Left cardiac atrium (tissue), 4 donors: ENCODE results near the gene EHD3. TPM values are rescaled to one million over a fixed set of nuclear protein-coding genes. Genes with fewer than 3 reads are reported as not detected.
"Not testable (repeated sequence)": the region's sequence is repeated elsewhere in the genome, so short reads cannot be mapped to it uniquely, and the experiment has no call there.

Source experiments
- ATAC-seq, 2 donors: fragments of 200-7000 bp; cut with Tn5 transposase; one replicate each; pipeline ENCODE4 v1.9.1; 2020; ENCODE audit warnings: mild to moderate bottlenecking in 2 of 2, moderate library complexity in 2 of 2
- DNase-seq: peaks from one replicate; pipeline ENCODE4 v3.0.0-alpha.2; 2020
- intact Hi-C, 2 donors: fragments of 100-400 bp; cut with DNase I; formaldehyde crosslinking; loops; one replicate each; pipeline versions ENCODE4 v1.14.1 to v1.15.1; 2022 to 2023
- total RNA-seq, 2 donors: library from RNA; stranded (reverse); fragmentation: NEBNext Ultra II Directional; extraction: Animal tissue kit (Norgen Biotek cat#: 25700); gene quantifications; one replicate each; pipeline ENCODE4 v1.2.1, GENCODE V29; 2021
- donor health status: DM: no; HTN: yes; CAD: no.
- donor health status: DM: no; HTN: yes; CAD: no; lungs with severe emphysema.
- donor health status: DM: yes; HTN: yes; CAD: no.
- donor health status: Dilated cardiomyopathy.

Gene EHD3
- total RNA-seq, 2 donors from 2014 or later, result 8.1 to 11.7 TPM

DNA sequence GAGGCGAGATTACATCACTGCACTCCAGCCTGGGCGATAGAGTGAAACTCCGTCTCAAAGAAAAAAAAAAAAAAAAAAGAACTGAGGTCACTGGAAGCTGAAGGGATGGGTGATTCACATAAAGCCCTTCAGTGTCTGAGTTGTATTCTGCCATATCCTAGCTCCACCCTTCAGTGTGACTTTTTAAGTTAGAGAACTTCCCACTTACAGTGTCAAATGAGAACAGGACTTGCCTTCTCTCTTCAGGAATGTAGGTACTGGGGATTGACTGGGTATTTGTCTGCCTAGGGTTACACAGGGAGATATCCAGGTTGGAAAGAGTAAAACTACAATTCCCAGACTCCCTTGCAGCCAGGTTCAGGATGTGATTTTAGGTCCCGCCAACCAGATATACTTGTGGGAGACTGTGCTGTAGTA, 37.9 kb downstream of the EHD3 start:
- ATAC-seq (no peak), DNase-seq (no peak)
- intact Hi-C loops, result no loop called here

GRCh38 chr2:31274401-31275075, 40.6 kb downstream of the EHD3 start:
- ATAC-seq, result peak in 1 of 2 donors; percentile 22
- no peak for DNase-seq
- intact Hi-C loops, result no loop called here

GRCh38 chr2:31275976-31276375, 42.0 kb downstream of the EHD3 start:
- intact Hi-C loops, result no loop called here
- peak; percentile 55 for DNase-seq
- ATAC-seq, result peak; percentile 74

GRCh38 chr2:31277621-31278020, 43.7 kb downstream of the EHD3 start:
- intact Hi-C loops, result no loop called here
- DNase-seq (no peak), ATAC-seq (no peak)

- ATAC-seq, result no peak
- intact Hi-C loops, result no loop called here
Observed at GRCh38 chr2:31282634-31283033, 48.7 kb downstream of the EHD3 start.

DNA sequence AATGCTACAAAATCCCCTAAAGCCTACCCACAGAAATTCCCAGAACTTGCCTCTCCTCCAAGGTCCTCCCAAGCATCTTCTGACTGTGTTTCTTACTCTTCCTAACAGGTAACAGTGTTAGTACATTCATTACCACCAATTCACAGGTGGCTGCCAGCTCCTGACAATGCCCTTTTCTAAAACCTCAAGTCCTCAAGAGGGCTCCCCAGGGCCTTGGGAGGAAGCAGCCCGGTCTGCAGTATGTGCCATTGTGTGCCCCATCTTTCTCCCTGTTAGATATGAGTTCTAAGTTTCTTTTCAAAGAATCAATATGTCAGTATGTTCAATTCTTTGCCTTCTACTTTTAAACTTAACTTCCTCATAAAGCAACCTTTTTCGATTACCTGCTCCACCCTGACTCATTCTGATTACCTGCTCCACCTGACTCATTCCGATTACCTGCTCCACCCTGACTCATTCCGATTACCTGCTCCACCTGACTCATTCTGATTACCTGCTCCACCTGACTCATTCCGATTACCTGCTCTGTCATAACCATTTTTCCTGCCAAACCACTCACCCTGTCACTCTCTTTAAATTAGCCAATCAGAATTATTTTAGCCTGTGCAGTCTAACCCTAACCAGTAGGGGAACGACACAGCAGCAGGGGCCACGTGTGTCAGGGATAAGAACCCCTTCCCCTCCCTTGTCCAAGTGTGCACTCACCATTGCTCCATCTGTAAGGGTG, 49.4 kb downstream of the EHD3 start:
- intact Hi-C loops, DNase-seq, ATAC-seq: not testable (repeated sequence)

More at GRCh38 chr2:31282634-31283033, 48.7 kb downstream of the EHD3 start:
- no peak for DNase-seq

GRCh38 chr2:31284107-31284506, 50.2 kb downstream of the EHD3 start:
- intact Hi-C loops, result no loop called here
- no peak for ATAC-seq
- DNase-seq, result no peak

DNA sequence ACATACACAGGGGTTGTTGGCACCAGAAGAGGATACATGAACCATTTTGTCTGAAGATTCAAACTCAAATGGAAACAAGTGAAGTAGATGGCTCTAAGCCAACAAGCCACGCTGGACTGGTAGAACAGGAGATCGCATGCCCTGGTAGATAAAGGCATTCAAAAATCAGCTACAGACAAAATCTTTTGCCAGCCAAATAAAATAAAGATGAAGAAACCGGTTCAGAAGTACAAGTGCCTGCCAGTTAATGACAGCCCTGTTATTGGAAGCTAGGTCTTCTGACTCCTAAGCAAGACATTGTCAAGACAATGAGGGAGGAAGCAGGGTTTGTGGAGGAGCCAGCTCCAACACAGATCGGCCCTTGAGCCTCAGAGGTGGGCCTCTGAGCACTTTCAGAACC, 52.3 kb downstream of the EHD3 start:
- DNase-seq (no peak), ATAC-seq (no peak)
- intact Hi-C loops, result no loop called here

- ATAC-seq (no peak), DNase-seq (no peak)
- intact Hi-C loops, result no loop called here
Observed at GRCh38 chr2:31286961-31287550, 53.1 kb downstream of the EHD3 start.

- DNase-seq (no peak), ATAC-seq (no peak)
- intact Hi-C loops, result no loop called here
Observed at GRCh38 chr2:31287654-31288053, 53.7 kb downstream of the EHD3 start.

DNA sequence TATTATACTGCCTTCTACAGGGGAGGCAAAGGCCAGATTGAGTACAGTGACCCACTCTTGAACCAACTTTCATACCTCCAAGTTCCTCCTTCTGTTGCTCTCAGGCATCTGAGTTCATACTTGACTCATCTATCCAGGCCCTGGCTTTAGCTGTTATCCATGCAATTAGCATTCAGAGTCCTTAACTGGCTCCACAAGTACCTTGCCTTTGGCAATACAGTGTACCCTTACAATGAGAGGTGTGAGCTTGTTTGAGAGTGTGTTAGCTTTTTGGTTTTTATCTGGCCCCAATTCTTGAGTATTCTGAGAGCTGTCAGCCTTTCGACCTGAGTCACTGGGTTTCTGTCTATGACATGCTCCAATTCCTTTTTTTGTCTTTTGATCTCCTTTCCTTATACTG, 60.2 kb downstream of the EHD3 start:
- intact Hi-C loops, result no loop called here
- ATAC-seq, result peak; percentile 58 to 66

DNA sequence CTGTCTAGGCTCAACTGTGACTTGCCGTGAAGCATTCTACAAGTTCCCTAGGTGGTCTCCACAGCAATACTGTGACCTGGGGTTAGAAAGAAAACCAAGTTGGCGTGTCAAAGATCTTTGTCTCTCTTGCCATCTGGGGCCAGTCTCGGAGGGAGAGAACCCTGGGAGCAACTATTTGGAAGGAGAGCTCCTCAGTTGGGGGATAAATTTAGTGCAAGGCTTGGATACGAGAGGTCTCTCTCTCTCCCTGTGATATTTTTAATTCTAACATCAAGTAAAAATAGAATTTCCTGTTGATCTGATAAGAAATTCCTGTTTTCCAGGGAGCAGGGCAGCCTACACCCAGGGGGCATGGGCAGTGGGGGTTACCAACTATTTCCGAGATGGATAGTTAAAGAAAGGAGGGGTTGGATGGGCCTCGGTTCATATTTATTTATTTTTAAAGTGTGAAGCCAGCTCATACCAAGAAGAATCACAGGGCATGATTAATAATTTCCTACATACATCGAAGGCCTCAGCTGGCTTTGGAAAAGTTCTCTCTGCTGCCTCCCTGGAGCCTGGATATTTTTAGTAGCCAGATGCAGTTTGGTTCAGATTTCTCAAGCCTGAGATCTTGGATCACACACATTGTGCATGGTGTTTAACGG, 62.8 kb downstream of the EHD3 start:
- no peak for DNase-seq
- intact Hi-C loops, result no loop called here
- peak in 1 of 2 donors; percentile 3 for ATAC-seq

More for the DNA sequence above, 60.2 kb downstream of the EHD3 start:
- DNase-seq, result no peak

GRCh38 chr2:31297751-31298150, 63.8 kb downstream of the EHD3 start:
- intact Hi-C loops, result no loop called here
- DNase-seq, result no peak
- peak in 1 of 2 donors; percentile 61 for ATAC-seq

- ATAC-seq (no peak), DNase-seq (no peak)
- intact Hi-C loops, result no loop called here
Observed at GRCh38 chr2:31299547-31299946, 65.6 kb downstream of the EHD3 start.

DNA sequence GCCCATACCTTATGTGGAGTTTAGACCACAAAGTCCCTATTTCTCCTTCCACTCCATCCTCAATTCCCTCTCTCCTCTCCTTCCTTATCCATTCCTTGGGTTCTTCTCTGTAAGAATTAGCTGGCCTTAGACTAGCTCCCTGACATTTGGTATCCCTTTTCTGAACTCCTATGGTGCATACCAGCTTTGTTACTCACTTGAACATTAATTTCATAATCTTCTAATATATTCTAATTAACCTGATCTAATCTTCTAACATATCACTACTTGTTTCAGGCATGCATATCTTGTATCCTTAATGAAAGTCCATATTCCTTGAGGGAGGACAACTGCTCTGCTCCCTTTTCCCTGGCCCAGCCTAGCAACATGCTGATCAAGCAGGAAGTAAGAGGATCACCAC, 66.4 kb downstream of the EHD3 start:
- ATAC-seq (no peak), DNase-seq (no peak)
- intact Hi-C loops, result no loop called here

DNA sequence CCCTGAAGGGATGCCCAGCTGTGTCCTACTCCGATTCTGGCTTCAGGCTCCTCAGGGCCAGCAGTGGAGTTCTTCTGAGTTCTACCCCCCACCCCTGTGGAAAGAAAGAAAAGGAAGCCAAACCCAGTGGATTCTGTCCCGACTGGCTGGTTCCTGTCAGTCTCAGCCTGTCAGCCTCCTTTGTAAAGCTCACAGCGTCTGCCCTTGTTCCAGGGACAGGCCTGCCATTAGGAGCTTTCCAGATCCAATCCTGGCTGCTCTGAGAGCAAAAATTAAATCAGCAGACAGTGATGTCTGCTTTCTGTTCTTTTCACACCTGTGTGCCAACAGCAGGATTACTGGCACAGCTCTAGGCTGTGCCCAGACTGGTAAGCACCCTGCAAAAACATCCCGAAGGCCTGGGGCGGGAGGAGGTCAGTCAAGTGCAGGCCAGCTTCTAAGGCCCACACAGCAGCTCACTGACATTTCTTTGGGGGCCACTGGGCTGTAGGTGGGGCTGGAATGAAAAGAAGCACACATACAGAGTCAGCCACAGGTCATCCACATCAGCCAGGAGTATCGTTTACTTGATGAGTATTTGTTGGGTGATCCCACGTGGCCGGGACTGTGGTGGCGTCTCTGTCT, 69.1 kb downstream of the EHD3 start:
- DNase-seq (no peak), ATAC-seq (peak; percentile 92 to 94)
- intact Hi-C loops, result no loop called here

DNA sequence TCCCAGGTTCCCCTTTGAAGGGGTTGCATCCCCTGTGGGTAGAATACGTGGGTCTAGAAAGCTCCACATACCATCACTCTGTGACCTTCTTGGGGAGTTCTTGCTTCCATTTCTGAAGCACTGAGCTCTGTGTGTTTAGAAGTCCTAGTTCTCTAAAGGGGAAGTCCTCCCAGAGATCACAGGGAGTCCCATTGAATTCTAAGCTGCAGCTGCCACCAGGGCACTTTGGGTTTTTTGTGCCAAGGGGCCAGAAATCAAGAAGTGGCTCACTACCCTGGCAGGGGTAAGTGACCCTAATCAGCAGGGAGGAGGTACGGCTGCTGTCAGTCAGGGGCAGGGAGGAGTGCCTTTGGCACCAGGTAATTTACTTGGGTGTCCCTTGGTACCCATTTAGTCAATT, 70.9 kb downstream of the EHD3 start:
- DNase-seq, result no peak
- intact Hi-C loops, result no loop called here
- no peak for ATAC-seq

- ATAC-seq, result no peak
- intact Hi-C loops, result no loop called here
- no peak for DNase-seq
Observed at GRCh38 chr2:31312898-31313297, 78.9 kb downstream of the EHD3 start.

DNA sequence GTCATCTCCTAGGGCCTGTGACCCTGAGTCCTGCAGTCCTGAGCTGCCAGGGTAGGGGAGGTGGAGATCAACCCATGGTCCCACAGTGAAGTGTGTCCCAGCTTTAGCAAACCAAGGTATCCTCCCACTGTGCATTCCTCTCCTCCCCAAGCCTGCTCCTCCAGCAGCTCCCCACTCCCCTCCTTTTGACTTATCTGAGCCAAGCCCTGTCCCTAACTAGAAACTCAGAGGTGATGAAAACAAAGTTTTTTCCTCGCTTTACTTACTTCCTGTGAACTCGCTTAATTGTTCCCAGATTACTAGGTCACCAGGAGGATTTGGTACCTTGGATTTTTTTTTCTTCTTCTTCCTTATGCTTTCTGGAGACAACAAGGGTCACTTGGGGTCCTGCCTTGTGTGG, 80.8 kb downstream of the EHD3 start:
- DNase-seq, result no peak
- intact Hi-C loops, result no loop called here
- ATAC-seq, result no peak

DNA sequence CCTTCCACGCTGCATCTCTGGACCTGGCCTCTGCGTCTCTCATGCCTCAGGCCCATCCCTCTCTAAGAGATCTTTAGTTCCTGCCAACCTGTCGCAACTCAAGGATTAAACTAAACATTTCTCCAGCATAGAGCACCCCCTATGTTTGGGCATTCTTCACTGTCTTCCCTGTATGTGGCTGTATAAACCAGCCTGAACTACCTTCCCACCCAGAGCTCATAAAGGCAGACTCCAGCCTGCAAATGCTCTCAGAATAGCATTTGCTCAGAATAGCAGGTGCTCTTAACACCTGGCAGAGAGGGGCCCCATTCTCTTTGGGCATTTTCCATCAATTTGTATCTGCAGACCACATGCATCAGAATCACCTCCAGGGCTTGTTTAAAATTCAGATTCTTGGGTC, 83.4 kb downstream of the EHD3 start:
- intact Hi-C loops, result no loop called here

More for the DNA sequence above, 83.4 kb downstream of the EHD3 start:
- DNase-seq (no peak), ATAC-seq (no peak)
